CD4-positive, alpha-beta T cell treated with Interferon gamma for 1 hour (primary cell): ENCODE measurements around the gene SSRP1.
"Not testable (repeated sequence)": the region's sequence is repeated elsewhere in the genome, so short reads cannot be mapped to it uniquely, and the experiment has no call there.

Source experiments
- DNase-seq: peaks from one replicate; pipeline ENCODE4 v3.0.0-alpha.2; 2020

The SSRP1 gene

DNA sequence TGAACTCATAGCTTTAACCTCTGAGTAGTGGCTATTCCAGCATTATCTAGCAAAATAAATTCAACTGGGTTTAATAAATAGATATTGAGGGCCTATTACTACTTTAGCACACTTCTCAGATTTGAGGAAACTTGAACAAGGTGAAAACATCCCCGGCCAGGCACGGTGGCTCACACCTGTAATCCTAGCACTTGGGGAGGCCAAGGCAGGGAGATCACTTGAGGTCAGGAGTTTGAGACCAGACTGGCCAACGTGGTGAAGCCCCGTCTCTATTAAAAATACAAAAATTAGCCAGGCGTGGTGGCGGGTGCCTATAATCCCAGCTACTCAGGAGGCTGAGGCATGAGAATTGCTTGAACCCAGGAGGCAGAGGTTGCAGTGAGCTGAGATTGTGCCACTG, 1.2 kb upstream of the SSRP1 start:
- not testable (repeated sequence) for DNase-seq

DNA sequence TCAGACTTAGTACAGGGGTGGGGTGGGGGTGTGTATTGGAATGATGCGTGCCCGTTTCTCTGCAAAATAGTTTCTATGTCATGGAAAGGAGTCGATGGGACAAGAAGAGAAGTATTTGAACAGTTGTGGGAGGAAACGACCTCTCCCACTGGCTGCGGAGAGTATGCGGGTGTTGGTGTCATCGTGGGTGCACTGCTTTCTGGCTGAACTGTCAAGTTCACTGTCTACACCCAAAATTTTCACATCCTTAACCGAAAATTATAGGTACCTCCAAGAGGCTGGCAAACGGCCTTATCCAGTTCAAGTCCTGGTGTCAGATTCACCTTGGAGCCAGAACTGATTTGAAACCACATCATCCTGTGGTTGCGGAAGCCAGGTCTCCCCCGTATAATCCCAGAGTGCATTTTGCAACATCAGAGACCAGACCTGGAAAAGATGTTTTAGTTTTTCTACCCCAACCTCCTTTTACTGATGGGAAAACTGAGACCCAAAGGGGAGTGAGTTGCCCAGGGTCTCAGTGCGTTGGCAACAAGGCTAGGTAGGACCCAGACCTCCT, 497 bp upstream of the SSRP1 start:
- DNase-seq = no peak

DNA sequence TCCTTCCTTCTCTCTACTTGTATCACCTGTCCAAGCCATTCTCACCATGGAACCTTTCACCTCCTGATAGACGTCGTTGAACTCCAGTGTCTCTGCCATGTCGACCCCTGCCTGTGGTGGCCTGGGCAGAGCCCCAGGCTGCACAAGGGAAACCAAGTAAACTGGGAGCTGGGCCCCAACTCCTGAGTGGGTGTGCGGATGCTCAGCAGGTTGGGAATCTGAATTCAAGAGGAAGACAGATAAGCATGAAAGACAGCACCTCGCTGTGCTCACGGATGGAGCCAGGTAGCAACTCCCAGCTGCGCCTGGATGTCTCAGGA, 709 bp downstream of the SSRP1 start:
- no peak for DNase-seq

DNA sequence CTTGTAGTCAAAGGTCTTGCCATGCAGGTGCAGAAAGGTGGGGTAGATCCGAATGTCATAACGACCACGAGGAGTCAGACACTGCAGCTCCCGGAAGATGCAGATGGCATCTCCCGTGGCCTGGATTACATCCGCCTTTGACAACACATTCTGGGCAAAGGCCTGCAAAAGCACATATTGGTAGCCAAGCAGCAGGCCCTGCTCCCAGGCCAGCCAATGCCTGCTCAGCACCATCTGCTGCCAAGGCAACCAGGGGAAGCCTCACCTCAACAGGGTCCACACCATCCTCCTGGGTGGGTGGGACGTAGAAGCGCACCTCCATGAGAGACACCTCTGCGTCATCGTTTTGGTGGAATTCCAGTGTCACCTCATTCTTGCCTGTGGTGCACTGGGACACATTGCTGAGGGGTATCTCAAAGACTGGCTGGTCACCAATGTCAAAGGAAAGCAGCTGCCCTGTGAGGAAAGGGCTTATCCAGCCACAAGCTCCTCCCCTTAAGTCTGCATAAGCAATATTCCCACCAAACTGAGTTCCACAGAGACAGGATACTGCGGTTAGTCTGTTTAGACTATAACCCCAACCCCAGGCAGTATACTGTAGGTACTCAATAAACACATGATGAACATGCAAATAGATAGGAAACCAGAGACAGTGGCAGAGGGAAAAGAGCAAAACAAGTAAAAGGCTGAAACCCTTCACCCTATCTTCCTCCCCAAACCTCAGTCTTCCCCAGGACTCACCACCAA, 2.8 kb downstream of the SSRP1 start:
- DNase-seq = no peak

DNA sequence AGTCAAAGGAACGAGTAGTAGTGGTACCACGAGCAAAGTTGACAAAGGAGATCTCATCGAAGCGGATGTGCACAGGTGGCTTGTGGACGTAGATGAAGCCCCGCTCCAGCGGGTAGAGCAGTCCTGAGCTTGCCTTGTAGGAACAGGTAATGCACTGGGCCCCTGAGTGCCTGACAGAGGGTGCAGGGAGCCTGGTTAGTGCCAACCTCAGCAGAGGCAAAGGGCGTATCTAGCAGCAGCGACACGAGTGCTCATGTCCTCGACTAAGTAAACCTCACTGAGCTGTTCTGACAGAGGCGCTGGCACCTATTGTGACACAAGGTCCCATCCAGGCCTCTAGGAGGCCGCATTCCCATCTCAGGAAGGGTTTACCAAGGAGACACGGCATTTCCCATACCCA, 4.0 kb downstream of the SSRP1 start:
- no peak for DNase-seq

DNA sequence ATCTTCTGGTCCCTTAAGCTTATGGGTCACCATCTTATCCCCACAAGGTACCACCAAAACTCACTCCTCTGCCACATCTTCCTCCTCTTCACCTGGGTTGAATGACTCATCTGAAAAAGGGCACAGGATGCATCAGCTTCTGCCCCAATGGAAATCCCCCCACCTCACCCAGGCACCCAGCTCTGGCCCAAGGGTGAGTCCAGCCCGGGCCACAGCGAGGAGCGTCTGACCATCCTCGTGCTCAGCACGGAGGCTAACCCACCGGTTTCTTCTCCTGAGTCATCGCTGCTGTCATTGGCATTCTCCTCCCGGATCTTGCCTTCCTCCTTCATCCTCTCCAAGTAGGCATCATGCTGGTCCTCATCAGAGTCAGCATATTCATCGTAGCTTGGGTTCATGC, 5.7 kb downstream of the SSRP1 start:
- DNase-seq = no peak

DNA sequence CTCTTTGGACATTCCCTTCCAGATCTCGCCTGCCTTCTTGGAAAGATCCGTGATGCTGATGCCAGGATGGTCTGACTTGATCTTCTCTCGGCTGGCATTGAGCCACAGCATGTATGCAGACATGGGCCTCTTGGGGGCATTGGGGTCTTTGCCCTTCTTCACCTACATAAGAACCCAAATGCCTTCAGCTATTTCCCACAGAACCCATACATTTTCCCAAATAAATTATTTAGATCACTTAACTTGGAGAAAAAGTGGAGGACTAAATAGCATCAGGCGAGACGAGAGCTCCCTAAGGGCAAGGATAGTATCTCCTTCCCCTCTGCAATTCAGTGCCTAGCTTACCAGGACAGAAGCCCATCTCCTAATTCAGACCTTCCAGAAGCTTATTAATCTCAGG, 8.0 kb downstream of the SSRP1 start:
- DNase-seq = no peak

DNA sequence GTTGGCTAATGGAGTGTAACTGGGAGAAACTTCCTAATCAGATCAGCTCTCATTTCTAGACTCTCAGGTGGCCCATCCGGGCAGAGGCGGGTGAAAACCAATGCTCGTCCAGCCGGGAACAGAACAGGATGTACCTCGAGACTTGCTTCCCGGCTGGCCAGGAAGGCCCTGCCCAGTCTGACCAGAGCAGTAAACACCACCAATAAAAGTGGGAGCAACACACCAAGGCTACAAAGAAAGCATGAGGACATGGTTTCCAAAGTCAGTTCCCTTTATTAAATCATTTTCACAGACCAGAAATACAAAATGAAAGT, 10.0 kb downstream of the SSRP1 start:
- DNase-seq = no peak

DNA sequence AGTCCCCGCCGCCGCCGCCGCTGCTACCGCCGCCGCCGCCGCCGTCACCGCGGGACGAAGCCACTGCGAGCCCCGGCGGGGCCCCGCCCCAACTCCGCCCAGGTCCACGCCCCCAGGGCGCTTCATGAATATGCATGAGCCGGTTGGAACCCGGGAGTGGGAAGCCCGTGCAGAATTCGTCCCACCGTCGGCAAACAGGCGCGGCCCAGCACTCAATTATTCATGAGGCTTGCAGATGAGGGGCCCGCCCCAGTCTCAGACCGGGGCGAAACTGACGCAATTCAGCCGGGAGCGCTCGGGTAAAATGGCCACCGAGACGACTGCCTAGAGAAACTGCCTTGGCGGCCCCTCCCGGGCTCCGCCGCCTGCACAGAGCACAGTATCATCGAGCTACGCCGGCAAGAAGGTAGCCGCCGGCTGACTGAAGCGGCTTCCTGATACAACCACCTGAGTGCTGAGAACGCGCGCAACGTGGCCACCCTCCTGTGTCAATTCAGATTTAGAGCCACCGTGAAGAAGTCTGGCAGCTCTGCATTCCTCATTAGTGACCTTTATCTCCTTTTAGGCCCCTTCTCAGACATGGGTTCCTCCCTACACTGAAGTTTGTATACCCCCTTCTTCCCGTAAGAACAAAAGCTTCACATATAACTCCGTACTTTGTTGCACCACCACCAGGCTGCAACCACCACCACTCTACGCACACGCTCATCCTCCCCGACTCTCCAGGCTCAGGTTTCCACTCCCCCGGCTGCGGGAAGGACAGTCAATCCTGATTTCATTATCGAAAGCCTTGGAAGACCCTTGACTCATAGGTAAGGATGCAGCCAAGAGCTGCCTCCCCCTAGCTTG, 10.6 kb downstream of the SSRP1 start, which contains the start of gene TNKS1BP1:
TSS of gene TNKS1BP1 (minus strand) at position 67 of the 849 bp plus-strand sequence. CDS start 3,067 bp downstream, outside the sequence.
- DNase-seq = peak; percentile 91

DNA sequence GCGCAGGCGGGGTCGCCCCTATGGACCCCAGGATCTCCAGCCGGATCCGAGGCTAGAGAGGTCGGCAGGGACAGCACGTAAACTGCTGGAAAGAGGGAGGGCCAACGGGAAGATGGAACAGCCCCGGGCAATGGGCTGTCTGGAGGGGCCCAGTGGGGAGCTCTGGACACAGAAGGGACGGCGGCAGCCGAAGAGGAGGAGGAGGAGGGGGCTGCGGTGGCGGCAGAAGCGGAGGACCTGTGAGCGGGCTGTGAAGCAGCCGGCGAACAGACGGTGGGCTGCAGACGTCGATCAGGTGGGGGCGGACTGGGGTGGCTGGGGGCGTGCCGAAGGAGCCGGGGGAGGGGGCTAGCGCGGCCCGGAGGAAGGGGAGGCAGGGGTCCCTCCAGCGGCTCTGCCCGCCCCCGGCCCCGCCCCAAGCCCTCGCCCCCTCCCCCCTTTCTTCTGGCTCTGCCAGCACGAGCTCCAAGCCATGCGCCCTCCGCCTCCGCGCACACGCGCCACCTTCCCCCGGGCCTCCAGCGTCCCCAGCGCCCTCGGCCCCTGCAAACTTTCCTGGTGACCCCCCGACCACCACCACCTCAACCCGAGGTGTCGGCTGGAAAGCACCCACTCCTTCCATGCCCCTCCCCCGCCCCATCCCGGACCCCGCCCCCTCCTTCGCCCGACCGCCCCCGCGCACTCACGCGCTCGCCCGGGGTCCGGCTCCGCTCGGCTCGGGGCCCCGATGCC, 11.4 kb downstream of the SSRP1 start:
- no peak for DNase-seq

DNA sequence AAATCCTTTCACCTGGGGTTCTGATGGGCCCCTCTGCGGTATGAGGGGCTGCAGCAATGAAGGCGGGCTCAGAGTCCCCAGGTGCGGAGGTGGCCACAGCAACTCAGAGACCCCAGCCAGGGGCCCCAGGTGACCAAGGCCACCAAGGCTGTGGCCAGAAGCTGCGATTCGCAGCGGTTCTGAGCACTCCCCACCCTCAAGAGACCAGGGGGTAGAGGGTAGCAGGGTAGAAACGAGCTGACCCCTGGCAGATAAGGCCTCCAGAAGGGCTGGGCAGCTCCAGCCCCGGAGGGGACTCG, 11.9 kb downstream of the SSRP1 start:
- DNase-seq = no peak

DNA sequence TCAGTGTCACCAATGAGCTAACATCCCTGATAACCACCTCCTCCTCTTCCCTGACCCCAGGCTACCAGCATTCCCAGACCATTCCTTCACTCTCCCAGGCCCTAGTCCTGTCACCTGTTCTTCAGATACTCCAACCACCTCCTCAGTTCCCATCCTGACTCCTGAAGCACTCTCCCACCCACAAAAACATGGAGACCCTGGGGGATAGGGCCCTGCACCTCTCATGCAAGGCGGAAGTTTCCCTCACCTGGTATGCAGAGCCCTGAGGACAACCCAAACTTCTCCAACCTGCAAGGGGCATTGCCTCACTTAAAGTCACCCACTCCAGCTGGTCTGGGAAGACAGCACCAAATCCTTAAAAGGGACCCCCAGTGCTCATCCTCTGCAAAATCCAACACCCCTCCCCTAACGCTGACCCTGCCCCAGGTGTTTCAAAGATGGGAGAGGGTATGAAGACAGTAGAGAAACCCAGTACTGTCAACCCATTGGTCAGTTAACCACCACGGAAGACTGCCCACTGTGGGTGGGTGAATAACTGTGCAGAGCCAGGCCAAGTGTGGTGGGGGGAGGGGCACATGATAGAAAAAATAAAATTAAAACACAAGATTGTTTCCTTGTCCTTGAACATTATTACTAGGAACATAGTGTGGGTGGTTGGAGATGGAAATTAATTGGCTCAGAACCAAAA, 12.4 kb downstream of the SSRP1 start:
- no peak for DNase-seq

DNA sequence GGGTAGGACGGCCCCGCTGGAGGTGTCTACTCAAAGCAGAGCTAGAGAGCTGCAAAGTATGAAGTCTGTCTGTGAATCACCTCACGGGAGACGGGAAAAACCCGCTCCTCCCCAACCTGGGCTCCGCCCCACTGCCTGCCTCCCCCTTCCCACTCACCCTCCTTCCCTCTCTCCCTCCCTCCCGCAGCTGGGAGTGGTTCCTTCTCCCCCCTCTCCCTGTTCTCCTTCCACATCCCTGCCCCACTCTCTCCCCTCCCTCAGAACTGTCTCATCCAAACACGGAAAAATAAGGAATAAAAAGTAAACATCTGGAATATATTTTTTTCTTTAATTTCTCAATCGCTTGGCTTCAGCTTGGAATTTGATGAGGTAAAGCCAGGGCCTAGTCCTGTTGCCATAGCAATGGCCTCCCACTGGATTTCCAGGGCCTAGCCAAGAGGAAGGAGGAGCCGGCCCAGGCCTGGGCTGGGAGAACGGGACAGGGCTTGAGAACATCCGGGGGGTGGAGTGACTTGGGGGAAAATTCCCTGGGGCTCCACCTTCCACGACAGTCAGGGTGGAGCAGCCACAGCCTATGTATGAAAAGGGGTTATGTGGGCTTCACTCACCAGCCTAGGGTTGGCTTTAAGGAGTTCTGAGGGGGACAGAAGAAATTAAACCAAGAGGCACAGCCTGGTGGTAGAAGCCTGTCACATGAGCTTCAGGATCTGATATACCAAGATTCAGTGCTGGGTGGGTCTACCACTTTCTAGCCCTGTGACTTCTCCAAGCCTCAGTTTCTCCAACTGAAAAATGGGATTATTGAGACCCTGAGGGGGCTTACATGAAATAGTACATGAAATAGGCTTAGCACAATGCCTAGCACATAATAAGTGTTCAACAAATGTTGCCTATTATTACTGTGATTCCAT, 13.2 kb downstream of the SSRP1 start:
- no peak for DNase-seq

DNA sequence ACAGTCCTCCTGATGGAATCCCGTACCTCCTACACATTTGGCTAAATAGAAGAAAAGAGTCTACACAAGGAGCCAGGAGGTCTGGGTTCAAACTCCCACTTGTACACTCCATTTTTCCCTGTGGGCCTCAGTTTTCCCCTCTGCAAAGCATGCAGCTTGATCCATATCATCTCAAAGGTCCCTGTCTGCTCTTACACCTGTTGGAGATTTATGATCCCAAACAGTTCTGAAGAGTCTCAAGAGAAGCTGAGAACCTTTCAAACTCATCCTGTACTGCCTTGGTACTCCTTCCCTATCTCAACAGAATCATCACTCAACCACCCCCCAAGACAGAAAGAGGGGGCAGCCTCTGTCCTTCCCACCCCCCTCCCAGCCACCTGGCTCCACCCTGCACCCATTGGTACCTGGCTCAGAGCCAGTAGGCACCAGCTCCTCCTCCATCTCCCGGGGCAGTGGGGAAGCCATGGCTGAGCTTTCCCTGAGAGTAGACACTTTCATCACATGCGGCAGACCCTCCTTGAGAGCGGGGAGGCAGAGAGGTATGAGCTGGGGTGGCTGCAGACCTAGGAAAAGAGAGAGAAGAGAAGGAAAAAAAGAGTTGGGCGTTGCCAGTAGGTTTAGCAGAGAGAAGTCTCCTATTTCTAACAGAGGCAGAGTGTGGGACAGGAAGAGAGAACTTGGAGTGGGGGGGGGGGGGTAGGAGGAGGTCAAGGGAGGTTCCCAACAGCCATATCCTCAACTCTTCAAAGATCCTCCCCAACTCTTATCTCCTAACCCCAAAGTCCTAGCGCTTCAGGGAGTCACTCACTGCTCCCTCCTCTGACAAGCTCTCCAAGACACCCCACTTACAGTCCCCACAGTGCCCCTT, 14.1 kb downstream of the SSRP1 start:
- DNase-seq = no peak

DNA sequence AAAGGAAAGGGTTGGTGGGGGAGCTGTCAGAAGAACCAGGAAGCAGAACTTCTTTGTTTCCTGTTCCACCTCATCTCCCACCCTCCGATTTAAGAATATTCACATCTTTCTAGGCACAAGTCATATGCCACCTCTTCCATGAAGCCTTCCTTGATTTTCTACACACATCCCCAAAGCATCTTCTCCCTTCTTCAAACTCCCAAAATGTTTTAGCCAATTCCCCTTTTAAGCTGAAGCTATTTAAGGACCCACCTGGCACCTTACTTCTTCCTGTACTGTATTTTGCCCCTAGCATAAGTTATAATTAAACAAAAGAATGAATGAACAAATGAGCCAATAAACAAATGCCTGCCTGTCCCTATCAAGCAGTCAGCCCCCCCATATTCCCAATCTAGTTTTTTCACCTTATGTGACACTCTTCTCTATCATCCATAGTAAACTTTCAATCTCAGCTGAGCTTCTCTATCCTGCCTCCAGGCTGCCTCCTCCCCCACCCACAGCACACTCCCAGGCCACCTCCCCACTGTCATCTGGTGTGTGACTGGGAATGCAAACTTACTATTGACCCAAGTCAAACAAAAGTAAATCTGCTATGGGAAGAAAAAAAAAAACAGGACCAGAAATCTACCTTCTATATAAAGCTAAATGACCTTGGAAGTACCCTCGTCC, 14.8 kb downstream of the SSRP1 start:
- DNase-seq = no peak

DNA sequence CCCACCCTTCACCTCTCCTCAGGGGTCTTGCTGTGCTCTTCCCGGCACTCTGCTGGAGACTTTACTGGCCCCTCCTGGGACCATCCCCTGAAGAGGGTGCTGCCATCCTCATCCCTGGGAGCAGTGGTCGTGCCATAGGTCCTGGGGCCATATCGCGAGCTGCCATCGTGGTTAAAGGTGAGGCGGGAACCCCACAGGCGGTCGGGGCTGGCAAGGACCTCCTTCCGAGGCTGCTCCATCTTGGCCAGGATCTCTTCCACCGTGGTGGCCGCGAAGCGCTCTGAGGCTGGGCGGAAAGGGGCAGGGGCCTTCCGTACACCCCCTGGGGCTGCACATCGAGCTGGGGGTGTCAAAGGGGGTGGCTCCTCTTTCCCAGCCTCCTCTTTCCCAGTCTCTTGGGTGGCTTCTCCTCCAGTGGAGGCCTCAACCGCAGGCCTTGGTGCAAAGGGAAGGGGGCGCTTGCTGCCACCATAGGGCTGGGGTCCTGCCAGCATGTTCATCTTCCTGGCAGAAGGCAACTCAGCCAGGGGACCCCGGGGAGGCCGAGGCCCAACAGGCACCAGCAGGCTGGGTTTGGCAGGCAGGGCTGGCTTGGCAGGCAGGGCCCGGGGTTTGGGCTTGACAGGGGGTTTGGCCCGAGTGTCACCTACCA, 15.5 kb downstream of the SSRP1 start:
- DNase-seq = no peak

DNA sequence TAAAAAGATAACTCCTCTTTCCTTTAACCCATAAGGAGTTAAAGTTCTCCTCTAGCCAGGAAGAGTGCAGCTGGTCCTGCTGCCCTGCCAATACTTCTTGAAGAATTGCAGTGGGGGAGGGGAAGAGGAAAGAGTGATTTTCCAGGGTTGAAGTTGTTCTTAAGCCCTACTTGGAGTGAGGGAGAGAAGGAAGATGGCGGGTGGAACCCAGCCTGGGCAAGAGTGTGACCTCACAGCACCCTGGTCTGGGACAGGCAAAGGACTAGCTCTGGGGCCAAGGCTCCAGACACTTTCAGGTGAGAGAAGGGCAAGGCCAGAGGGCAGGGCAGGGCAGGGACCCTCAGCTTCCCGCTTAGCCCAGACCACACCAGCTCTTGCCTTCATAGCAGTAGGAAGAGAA, 17.5 kb downstream of the SSRP1 start:
- no peak for DNase-seq

DNA sequence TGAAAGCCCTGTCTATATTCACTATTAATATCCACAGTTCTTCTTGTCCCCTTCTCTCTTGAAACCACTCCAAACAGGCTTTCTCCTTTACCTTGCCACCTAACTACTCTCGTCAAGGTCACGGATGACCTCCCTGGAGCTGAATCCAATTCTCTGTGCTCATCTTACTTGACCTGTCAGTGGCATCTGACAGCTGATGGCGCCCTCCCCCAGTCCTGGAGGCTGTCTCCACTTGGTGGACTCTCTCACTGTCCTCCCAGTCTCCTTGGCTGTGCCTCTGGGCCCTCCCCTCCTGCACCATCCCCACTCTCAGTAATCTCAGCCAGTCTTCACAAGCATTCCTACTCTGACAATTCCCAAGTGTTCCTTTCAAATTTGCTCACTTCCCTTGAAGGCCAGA, 19.7 kb downstream of the SSRP1 start:
- DNase-seq = no peak

DNA sequence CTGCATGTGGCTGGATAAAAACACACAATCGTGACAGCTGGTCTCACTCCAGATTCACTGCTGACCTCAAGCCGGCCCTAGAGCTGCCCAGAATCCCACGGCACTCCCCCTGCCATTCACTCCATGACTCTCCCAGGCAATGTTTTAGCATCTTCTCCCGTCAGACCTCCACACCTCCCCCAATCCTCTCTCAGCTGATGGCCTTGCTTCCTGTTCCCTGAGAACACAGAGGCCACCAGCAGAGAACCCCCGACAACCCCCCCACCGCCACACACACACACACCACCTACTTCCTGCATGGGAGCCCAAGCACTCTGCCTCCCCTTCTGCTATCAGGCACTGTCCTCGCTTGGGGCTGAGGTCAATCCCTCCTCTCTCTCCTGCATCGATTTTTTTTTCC, 20.2 kb downstream of the SSRP1 start:
- no peak for DNase-seq
